ENCODE results near the gene PHC2. TPM values are rescaled to one million over a fixed set of nuclear protein-coding genes. Genes with fewer than 3 reads are reported as not detected.

PHC2 gene
- total RNA-seq, 1 experiment from 2014 or later: 176 TPM

DNA sequence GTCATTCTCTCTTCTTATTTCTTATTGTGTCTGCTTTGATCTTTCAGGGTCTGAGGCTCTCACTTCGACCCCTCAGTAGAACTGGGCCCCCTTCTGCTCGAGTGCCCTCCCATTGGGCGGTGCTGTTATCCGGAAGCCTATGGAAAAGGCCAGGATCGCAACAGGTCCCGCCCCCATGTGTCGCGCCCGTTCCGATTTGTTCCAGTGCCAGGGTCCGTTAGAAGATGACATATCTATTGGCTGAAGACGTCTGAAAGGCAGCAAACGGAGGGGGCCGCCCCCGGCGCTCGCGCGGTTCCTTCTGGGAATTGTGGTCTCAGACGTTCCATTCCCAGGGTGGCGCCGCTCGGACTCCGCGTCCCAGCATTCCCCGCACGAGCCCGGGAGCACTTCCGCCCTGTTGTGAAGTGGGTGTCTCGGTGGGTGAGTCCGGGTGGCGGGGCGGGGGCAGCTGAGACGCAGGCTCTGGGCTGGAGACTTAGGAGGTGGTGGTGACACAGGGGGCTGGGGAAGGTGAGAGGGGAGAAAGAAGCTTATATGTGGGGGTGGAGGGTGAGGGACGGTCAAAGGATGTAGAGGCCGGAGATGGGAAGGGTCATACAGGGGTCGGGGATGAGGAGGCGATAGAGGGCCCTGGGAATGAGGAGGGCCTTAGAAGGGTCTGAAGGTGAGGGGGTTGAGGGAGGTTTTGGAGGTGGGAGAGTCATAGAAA is 41.5 kb upstream of the PHC2 start, which contains the start of gene ZSCAN20:
Gene ZSCAN20, plus strand, starts transcription at position 377 of the 712 bp plus-strand sequence. CDS start 6,644 bp downstream, outside the sequence.
- Histone ChIP-seq H3K4me3 (replicated peaks in 1 of 2; ENCODE audit: low read depth in 1 of 2, low read length in 2 of 2) (peak within 1 kb of the TSS; percentile 83 to 93), H3K9ac (ENCODE audit: low read length) (peak within 1 kb of the TSS; percentile 75), H3K79me2 (ENCODE audit: insufficient read depth, low read length) (peaks cover 8% of the 10 kb centered on the region; the same call in 1 of the 2 replicates), H3K9me3 (ENCODE audit: control insufficient read depth in 1 of 2, insufficient read depth in 1 of 2, low read depth in 1 of 2, low read length in 2 of 2) (no peaks in the 10 kb centered on the region), H3K9me2 (ENCODE audit: insufficient read depth) (no peaks in the 10 kb centered on the region), H4K20me1 (ENCODE audit: insufficient read depth) (no peaks in the 10 kb centered on the region), H3K36me3 (ENCODE audit: control insufficient read depth in 1 of 2, insufficient read depth in 2 of 2, low read length in 2 of 2) (no peaks in the 10 kb centered on the region), H3K27ac (ENCODE audit: low read depth, low read length) (peak within 1 kb of the TSS; percentile 40), H3K4me2 (ENCODE audit: low read length) (peak within 1 kb of the TSS; percentile 91), H3K4me1 (ENCODE audit: control insufficient read depth in 1 of 2, insufficient read depth in 2 of 2, low read length in 2 of 2) (peaks cover 6 to 42% of the 10 kb centered on the region in 2 experiments; a peak in 3 of 4 replicates), H3K27me3 (ENCODE audit: insufficient read depth, low read length) (no peaks in the 10 kb centered on the region), H2AFZ (ENCODE audit: low read depth, low read length, poor library complexity, severe bottlenecking) (peak within 1 kb of the TSS; percentile 76)
- ChIA-PET RAD21 (ENCODE audit: low non-redundant PET in 1 of 2, low total read pairs in 2 of 2, uncharacterized antibody in 2 of 2, unreplicated experiment in 2 of 2) (interaction anchor here in 1 of 2 experiments (0.7 to 3.3 kb wide), 2 partner anchors 16 to 177 kb away, joined by 3 to 15 read pairs; no protein-coding TSS in a partner anchor), CTCF (interaction anchor here (0.8 to 4.5 kb wide), 9 partner anchors 14 to 1380 kb away, joined by 3 to 37 read pairs (median 9); partner anchors contain the start of gene TRIM62), POLR2A (interaction anchor here (1.4 to 2.2 kb wide), 2 partner anchors 12 to 177 kb away, joined by 3 to 7 read pairs; no protein-coding TSS in a partner anchor)
- DNase-seq (ENCODE audit: low read depth, low spot score) (peak; percentile 95), ATAC-seq (peak; percentile 89)
- intact Hi-C loops (cut with micrococcal nuclease): loop anchor here (2.0 to 5.0 kb wide), 7 partner anchors 90 to 375 kb away; no protein-coding TSS in a partner anchor
- no TSS peak for BruUV-seq (replicated peaks)
- no peak for TF ChIP-seq JUND (IDR thresholded peaks at IDR 0.05)
- TF ChIP-seq, protein P1, sequence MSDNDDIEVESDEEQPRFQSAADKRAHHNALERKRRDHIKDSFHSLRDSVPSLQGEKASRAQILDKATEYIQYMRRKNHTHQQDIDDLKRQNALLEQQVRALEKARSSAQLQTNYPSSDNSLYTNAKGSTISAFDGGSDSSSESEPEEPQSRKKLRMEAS (IDR thresholded peaks at IDR 0.05): no peak
- no peak for TF ChIP-seq POLR2A (IDR thresholded peaks at IDR 0.05; ENCODE audit: borderline replicate concordance, extremely low read depth, insufficient read depth, insufficient read length)
- peak; percentile 56; the same call in 1 of the 2 replicates for TF ChIP-seq EGR1 (IDR thresholded peaks at IDR 0.05; ENCODE audit: low read depth)
- TF ChIP-seq FOSL1 (IDR thresholded peaks at IDR 0.05; ENCODE audit: low read depth): no peak
- no peak for TF ChIP-seq SIN3A (IDR thresholded peaks at IDR 0.05; ENCODE audit: low read depth)
- TF ChIP-seq ELF1 (IDR thresholded peaks at IDR 0.05; ENCODE audit: borderline replicate concordance, low read depth): peak; percentile 80; the same call in 1 of the 2 replicates
- peak; percentile 76 for TF ChIP-seq POLR2AphosphoS5 (IDR thresholded peaks at IDR 0.05; ENCODE audit: low read depth, low read length)
- TF ChIP-seq ZFX (IDR thresholded peaks at IDR 0.05): peak; percentile 39; the same call in 1 of the 2 replicates
- no peak for TF ChIP-seq EZH2phosphoT487 (IDR thresholded peaks at IDR 0.05; ENCODE audit: borderline replicate concordance)
- no peak for TF ChIP-seq SRF (IDR thresholded peaks at IDR 0.05; ENCODE audit: low read depth)
- peak; percentile 65 for TF ChIP-seq YY1 (IDR thresholded peaks at IDR 0.05; ENCODE audit: extremely low read depth, insufficient replicate concordance, low read depth, low read length)
- TF ChIP-seq ZNF274 (IDR thresholded peaks at IDR 0.05; ENCODE audit: low read depth, low read length): no peak
- TF ChIP-seq, protein P2, sequence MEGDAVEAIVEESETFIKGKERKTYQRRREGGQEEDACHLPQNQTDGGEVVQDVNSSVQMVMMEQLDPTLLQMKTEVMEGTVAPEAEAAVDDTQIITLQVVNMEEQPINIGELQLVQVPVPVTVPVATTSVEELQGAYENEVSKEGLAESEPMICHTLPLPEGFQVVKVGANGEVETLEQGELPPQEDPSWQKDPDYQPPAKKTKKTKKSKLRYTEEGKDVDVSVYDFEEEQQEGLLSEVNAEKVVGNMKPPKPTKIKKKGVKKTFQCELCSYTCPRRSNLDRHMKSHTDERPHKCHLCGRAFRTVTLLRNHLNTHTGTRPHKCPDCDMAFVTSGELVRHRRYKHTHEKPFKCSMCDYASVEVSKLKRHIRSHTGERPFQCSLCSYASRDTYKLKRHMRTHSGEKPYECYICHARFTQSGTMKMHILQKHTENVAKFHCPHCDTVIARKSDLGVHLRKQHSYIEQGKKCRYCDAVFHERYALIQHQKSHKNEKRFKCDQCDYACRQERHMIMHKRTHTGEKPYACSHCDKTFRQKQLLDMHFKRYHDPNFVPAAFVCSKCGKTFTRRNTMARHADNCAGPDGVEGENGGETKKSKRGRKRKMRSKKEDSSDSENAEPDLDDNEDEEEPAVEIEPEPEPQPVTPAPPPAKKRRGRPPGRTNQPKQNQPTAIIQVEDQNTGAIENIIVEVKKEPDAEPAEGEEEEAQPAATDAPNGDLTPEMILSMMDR (IDR thresholded peaks at IDR 0.05 in 2 of 3, conservative IDR thresholded peaks at IDR 0.05 in 1 of 3; ENCODE audit: borderline replicate concordance in 1 of 3, insufficient read depth in 1 of 3, low read depth in 2 of 3, low read length in 2 of 3): no peak
- peak; percentile 97 for TF ChIP-seq SP1 (IDR thresholded peaks at IDR 0.05; ENCODE audit: low read depth)
- TF ChIP-seq CEBPB (IDR thresholded peaks at IDR 0.05; ENCODE audit: low read depth): no peak
- no peak for TF ChIP-seq RAD21 (IDR thresholded peaks at IDR 0.05; ENCODE audit: low read depth)
- TF ChIP-seq CBX3 (IDR thresholded peaks at IDR 0.05; ENCODE audit: low read depth): no peak
- TF ChIP-seq, protein P3, sequence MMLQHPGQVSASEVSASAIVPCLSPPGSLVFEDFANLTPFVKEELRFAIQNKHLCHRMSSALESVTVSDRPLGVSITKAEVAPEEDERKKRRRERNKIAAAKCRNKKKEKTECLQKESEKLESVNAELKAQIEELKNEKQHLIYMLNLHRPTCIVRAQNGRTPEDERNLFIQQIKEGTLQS (IDR thresholded peaks at IDR 0.05): no peak
- no peak for TF ChIP-seq TCF7L2 (IDR thresholded peaks at IDR 0.05; ENCODE audit: borderline replicate concordance, extremely low read depth, insufficient read depth, insufficient read length)
- TF ChIP-seq, protein P4, sequence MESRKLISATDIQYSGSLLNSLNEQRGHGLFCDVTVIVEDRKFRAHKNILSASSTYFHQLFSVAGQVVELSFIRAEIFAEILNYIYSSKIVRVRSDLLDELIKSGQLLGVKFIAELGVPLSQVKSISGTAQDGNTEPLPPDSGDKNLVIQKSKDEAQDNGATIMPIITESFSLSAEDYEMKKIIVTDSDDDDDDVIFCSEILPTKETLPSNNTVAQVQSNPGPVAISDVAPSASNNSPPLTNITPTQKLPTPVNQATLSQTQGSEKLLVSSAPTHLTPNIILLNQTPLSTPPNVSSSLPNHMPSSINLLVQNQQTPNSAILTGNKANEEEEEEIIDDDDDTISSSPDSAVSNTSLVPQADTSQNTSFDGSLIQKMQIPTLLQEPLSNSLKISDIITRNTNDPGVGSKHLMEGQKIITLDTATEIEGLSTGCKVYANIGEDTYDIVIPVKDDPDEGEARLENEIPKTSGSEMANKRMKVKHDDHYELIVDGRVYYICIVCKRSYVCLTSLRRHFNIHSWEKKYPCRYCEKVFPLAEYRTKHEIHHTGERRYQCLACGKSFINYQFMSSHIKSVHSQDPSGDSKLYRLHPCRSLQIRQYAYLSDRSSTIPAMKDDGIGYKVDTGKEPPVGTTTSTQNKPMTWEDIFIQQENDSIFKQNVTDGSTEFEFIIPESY (IDR thresholded peaks at IDR 0.05; ENCODE audit: extremely low read depth, insufficient replicate concordance, low read length): peak; percentile 52

All from HCT116 (cell line).